Thyroid gland (tissue), 4 donors: ENCODE data around the gene SLCO3A1. TPM values are rescaled to one million over a fixed set of nuclear protein-coding genes. Genes with fewer than 3 reads are reported as not detected.

Source experiments
- DNase-seq, 2 donors: peaks; one replicate each; pipeline ENCODE4 v3.0.0-alpha.2; 2019
- H3K27ac ChIP-seq, 3 donors: fragments of 200-600 bp; sonication (generic); 1 replicate in 2 of 3; 2 replicates in 1 of 3; pipeline ENCODE4 v1.5.1; 2016 to 2019; ENCODE audit warnings: mild to moderate bottlenecking in 1 of 3, moderate library complexity in 1 of 3
- H3K27me3 ChIP-seq: fragments of 200-600 bp; sonication (generic); one replicate; pipeline ENCODE4 v1.5.1; 2019
- H3K36me3 ChIP-seq, 2 donors: fragments of 200-600 bp; sonication (generic); one replicate each; pipeline ENCODE4 v1.5.1; 2016 to 2019
- H3K4me1 ChIP-seq, 2 donors: fragments of 200-600 bp; sonication (generic); one replicate each; pipeline ENCODE4 v1.5.1; 2017 to 2019
- H3K4me3 ChIP-seq, 3 donors: fragments of 200-600 bp; sonication (generic); replicated peaks in 1 of 3; 1 replicate in 2 of 3; 2 replicates in 1 of 3; pipeline ENCODE4 v1.5.1; 2016; ENCODE audit warnings: mild to moderate bottlenecking in 1 of 3
- H3K9me3 ChIP-seq: fragments of 200-600 bp; sonication (generic); one replicate; pipeline ENCODE4 v1.5.1; 2017
- POLR2A ChIP-seq, 2 donors: fragments of 450-650 bp; IDR thresholded peaks; one replicate each; pipeline ENCODE4 v1.6.1; 2017; ENCODE audit warnings: antibody characterized with exemption in 2 of 2, mild to moderate bottlenecking in 2 of 2, moderate library complexity in 1 of 2
- WGBS, 2 donors: methylation state at CpG; one replicate each; pipeline ENCODE4 v1.1.5; 2017; 5-methylcytosine and 5-hydroxymethylcytosine counted together
- intact Hi-C: fragments of 100-400 bp; cut with DNase I; formaldehyde crosslinking; loops from one replicate; pipeline ENCODE4 v1.15.1; 2023
- total RNA-seq, 4 donors: library from RNA; depleted of rRNA; stranded (reverse); fragments of >200 nt; gene quantifications; one replicate each; pipeline ENCODE4 v1.2.3, GENCODE V29; 2016
- TF ChIP-seq, protein P1 (sequence below), 6 experiments: fragments of 200-600 bp in 3 of 6; fragments of 450-650 bp in 3 of 6; sonication (generic) in 3 of 6; IDR thresholded peaks; one replicate each; pipeline ENCODE4 v1.5.1; 2016 to 2019; ENCODE audit warnings: antibody characterized with exemption in 6 of 6, mild to moderate bottlenecking in 2 of 6, inconsistent platforms in 1 of 6, moderate library complexity in 1 of 6

Gene SLCO3A1
- total RNA-seq, 4 donors from 2014 or later: 23.3 to 31.4 (median 28.0) TPM

DNA sequence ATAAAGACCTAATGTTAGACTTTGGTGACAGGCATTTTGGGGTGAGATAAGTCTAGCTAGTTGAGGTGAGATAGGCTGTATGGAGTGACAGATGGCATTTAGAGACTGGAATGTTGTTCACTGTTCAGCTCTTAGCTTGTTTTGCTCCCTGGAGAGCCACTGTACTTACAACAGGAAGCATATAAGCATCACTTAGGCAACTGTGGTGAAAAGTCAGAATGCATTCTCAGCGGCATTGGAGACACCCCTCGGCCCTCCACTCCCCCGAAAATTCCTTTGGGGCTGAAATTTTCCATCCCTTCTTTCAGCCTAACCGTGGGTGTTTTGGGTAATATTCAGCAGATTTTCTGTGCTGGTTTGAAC lies 73.4 kb downstream of the SLCO3A1 start:
- no peak for TF ChIP-seq POLR2A (IDR thresholded peaks at IDR 0.05)
- TF ChIP-seq, protein P1, sequence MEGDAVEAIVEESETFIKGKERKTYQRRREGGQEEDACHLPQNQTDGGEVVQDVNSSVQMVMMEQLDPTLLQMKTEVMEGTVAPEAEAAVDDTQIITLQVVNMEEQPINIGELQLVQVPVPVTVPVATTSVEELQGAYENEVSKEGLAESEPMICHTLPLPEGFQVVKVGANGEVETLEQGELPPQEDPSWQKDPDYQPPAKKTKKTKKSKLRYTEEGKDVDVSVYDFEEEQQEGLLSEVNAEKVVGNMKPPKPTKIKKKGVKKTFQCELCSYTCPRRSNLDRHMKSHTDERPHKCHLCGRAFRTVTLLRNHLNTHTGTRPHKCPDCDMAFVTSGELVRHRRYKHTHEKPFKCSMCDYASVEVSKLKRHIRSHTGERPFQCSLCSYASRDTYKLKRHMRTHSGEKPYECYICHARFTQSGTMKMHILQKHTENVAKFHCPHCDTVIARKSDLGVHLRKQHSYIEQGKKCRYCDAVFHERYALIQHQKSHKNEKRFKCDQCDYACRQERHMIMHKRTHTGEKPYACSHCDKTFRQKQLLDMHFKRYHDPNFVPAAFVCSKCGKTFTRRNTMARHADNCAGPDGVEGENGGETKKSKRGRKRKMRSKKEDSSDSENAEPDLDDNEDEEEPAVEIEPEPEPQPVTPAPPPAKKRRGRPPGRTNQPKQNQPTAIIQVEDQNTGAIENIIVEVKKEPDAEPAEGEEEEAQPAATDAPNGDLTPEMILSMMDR (IDR thresholded peaks at IDR 0.05): peak in 1 of 6 experiments; percentile 10
- WGBS, 2 donors: 10 to 24% methylated on average over 4 of the region's 4 CpGs
- intact Hi-C loops: no loop called here

DNA sequence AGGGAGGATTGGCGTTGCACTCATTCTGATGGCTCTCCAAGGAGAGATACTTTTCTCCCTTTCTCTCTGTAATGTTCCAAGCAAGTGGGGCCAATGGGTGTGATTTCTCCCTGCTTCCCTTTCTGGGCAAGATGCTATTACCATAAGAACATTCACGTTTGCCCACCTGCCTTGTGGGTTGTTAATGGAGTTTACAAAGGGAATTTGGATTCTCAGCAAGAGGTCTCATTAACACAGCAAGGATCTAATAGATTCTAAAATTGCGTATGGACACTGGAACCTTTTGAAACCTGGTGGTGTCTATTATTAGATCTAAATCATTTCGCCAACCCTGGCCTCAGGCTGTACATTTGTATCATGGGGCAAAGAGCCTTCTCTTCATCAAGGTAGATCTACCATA lies 74.1 kb downstream of the SLCO3A1 start:
- no peak for DNase-seq
- no peaks in the 10 kb centered on the region for H3K27me3 ChIP-seq
- H3K27ac ChIP-seq: peak overlapping the region; percentile 6 to 53 (median 42)
- intact Hi-C loops: no loop called here
- peaks cover 30 to 43% of the 10 kb centered on the region in 2 donors for H3K4me1 ChIP-seq
- H3K4me3 ChIP-seq: no peak overlapping the region
- H3K9me3 ChIP-seq: no peaks in the 10 kb centered on the region
- no peaks in the 10 kb centered on the region for H3K36me3 ChIP-seq
- WGBS, 2 donors: 79 to 85% methylated on average over 4 of the region's 4 CpGs
- TF ChIP-seq, protein P1 (IDR thresholded peaks at IDR 0.05): no peak
- no peak for TF ChIP-seq POLR2A (IDR thresholded peaks at IDR 0.05)

More for the DNA sequence above, 73.4 kb downstream of the SLCO3A1 start:
- no peaks in the 10 kb centered on the region for H3K27me3 ChIP-seq
- no peak for DNase-seq
- no peaks in the 10 kb centered on the region for H3K36me3 ChIP-seq
- no peak overlapping the region for H3K4me3 ChIP-seq
- peak overlapping the region in 2 of 3 donors; percentile 42 to 53 for H3K27ac ChIP-seq
- H3K4me1 ChIP-seq: peaks cover 35 to 50% of the 10 kb centered on the region in 2 donors
- H3K9me3 ChIP-seq: no peaks in the 10 kb centered on the region

DNA sequence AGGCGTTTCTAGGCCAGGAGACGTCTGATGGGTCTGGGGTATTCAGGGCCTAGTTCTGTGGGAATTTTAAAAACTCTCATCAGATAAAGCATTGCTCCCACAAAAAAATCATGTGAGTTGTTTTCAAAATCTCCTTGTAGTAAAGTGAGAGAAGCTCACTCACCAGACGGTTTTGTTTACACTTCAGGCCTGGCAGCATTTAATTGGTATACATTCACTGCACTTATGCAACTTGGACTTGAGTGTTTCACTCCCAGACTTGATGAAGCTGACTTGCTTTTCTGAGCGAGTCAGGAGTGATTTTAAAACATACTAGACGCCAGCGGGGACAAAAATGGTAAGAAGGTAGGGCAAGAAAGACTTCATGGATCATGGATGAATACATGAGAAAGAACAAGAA lies 75.2 kb downstream of the SLCO3A1 start:
- intact Hi-C loops: no loop called here
- H3K9me3 ChIP-seq: no peaks in the 10 kb centered on the region
- no peak for DNase-seq
- H3K4me1 ChIP-seq: peaks cover 23 to 39% of the 10 kb centered on the region in 2 donors
- TF ChIP-seq POLR2A (IDR thresholded peaks at IDR 0.05): no peak
- TF ChIP-seq, protein P1 (IDR thresholded peaks at IDR 0.05): no peak
- H3K4me3 ChIP-seq: no peak overlapping the region
- no peaks in the 10 kb centered on the region for H3K36me3 ChIP-seq
- no peaks in the 10 kb centered on the region for H3K27me3 ChIP-seq
- H3K27ac ChIP-seq: peak overlapping the region in 1 of 3 donors; percentile 7
- 82 to 87% methylated on average over 6 of the region's 6 CpGs for WGBS, 2 donors

DNA sequence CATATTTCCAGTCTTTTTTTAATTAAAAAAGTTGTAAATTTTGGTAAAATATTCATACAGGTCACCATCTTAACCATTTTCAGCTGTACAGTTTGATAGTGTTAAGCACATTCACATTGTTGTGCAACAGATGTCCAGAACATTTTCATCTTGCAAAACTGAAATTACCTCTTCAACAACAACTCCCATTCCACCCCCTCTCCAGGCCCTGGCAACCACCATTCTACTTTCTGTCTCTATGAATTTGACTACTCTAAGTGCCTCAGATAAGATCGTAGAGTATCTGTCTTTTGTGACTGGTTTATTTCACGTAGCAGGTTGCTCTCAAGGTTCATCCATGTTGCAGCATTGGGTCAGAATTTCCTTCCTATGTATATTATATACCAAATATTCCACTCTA lies 76.0 kb downstream of the SLCO3A1 start:
- Histone ChIP-seq H3K4me1 (peaks cover 23 to 39% of the 10 kb centered on the region in 2 donors), H3K36me3 (no peaks in the 10 kb centered on the region), H3K4me3 (no peak overlapping the region), H3K9me3 (no peaks in the 10 kb centered on the region), H3K27ac (no peak overlapping the region), H3K27me3 (no peaks in the 10 kb centered on the region)
- WGBS, 2 donors: 91 to 93% methylated on average over 2 of the region's 2 CpGs
- intact Hi-C loops: no loop called here
- no peak for TF ChIP-seq POLR2A (IDR thresholded peaks at IDR 0.05)
- TF ChIP-seq, protein P1 (IDR thresholded peaks at IDR 0.05): no peak
- DNase-seq: no peak

DNA sequence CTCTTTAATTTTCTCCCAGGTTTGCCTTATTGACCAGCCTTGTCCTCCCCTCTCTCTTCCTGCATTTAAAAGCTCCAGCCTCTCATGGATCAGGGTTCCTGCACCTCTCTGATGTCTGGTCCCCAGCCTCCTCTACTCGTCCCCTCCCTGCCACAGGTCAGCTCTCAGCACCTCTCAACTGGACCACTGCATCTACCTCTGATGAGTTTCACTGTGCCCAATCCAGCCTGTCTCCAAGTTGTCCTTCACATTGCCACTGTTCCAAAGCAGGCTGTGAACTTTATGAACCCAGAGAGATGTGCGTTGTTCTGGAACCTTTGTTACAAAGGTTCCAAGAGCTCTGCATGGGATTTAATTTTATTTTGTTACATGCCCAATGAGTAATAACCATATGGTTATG lies 76.6 kb downstream of the SLCO3A1 start:
- Histone ChIP-seq H3K27ac (no peak overlapping the region), H3K27me3 (no peaks in the 10 kb centered on the region), H3K36me3 (no peaks in the 10 kb centered on the region), H3K4me3 (no peak overlapping the region), H3K9me3 (no peaks in the 10 kb centered on the region), H3K4me1 (peaks cover 18 to 33% of the 10 kb centered on the region in 2 donors)
- no peak for DNase-seq
- intact Hi-C loops: no loop called here
- TF ChIP-seq, protein P1 (IDR thresholded peaks at IDR 0.05): no peak
- 66 to 85% methylated on average over 2 of the region's 2 CpGs for WGBS, 2 donors
